ENCODE results near the gene C20orf202. TPM values are rescaled to one million over a fixed set of nuclear protein-coding genes. Genes with fewer than 3 reads are reported as not detected.

C20orf202 gene
- total RNA-seq, 1 experiment from 2014 or later: 0.22 TPM

DNA sequence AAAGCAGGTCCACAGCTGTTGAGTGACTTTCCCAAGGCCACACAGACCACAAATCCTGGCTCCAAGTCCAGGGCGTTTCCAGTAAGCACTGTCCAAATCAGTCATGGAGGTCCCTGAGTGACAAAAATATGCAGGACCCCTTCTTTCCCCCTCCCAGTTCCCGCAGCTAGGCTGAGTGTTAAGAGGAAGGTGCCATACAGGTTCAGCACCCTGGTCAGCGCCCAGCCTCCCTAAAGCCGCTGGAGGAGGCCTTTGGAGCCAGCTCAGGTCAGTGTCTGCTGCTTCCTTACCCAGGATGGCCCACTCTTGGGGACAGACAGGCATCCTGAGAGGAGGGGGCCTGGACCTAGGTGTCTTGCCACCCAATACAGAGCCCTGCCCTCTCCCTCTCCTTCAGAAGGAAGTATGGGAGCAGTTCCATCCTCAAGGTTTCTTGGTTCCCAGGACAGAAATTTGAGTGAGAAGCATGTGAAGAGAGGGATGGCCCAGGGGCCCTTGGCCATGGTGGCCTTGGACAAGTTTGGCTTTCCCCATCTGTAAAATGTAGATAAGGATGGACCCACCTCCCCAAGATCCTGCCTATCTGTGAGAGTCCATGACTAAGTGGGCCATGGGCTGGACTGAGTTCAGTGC is 31.7 kb upstream of the C20orf202 start (continued):
- TF ChIP-seq, protein P1, sequence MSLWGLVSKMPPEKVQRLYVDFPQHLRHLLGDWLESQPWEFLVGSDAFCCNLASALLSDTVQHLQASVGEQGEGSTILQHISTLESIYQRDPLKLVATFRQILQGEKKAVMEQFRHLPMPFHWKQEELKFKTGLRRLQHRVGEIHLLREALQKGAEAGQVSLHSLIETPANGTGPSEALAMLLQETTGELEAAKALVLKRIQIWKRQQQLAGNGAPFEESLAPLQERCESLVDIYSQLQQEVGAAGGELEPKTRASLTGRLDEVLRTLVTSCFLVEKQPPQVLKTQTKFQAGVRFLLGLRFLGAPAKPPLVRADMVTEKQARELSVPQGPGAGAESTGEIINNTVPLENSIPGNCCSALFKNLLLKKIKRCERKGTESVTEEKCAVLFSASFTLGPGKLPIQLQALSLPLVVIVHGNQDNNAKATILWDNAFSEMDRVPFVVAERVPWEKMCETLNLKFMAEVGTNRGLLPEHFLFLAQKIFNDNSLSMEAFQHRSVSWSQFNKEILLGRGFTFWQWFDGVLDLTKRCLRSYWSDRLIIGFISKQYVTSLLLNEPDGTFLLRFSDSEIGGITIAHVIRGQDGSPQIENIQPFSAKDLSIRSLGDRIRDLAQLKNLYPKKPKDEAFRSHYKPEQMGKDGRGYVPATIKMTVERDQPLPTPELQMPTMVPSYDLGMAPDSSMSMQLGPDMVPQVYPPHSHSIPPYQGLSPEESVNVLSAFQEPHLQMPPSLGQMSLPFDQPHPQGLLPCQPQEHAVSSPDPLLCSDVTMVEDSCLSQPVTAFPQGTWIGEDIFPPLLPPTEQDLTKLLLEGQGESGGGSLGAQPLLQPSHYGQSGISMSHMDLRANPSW (CRISPR knock-in tag; conservative IDR thresholded peaks at IDR 0.05; ENCODE audit: low read depth): no peak
- no peak for TF ChIP-seq OVOL2 (CRISPR knock-in tag; IDR thresholded peaks at IDR 0.05; ENCODE audit: borderline replicate concordance)
- no peak for TF ChIP-seq GRHL2 (CRISPR knock-in tag; IDR thresholded peaks at IDR 0.05; ENCODE audit: insufficient replicate concordance, severe bottlenecking)
- TF ChIP-seq CREM (CRISPR knock-in tag; IDR thresholded peaks at IDR 0.05): 0 out of 2 replicates have a peak, but pooled peaks have one; percentile 31
- TF ChIP-seq, protein P2, sequence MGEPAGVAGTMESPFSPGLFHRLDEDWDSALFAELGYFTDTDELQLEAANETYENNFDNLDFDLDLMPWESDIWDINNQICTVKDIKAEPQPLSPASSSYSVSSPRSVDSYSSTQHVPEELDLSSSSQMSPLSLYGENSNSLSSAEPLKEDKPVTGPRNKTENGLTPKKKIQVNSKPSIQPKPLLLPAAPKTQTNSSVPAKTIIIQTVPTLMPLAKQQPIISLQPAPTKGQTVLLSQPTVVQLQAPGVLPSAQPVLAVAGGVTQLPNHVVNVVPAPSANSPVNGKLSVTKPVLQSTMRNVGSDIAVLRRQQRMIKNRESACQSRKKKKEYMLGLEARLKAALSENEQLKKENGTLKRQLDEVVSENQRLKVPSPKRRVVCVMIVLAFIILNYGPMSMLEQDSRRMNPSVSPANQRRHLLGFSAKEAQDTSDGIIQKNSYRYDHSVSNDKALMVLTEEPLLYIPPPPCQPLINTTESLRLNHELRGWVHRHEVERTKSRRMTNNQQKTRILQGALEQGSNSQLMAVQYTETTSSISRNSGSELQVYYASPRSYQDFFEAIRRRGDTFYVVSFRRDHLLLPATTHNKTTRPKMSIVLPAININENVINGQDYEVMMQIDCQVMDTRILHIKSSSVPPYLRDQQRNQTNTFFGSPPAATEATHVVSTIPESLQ (CRISPR knock-in tag; IDR thresholded peaks at IDR 0.05): no peak
- TF ChIP-seq, protein P3, sequence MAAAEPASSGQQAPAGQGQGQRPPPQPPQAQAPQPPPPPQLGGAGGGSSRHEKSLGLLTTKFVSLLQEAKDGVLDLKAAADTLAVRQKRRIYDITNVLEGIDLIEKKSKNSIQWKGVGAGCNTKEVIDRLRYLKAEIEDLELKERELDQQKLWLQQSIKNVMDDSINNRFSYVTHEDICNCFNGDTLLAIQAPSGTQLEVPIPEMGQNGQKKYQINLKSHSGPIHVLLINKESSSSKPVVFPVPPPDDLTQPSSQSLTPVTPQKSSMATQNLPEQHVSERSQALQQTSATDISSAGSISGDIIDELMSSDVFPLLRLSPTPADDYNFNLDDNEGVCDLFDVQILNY (CRISPR knock-in tag; IDR thresholded peaks at IDR 0.05): no peak
- TF ChIP-seq, protein P4, sequence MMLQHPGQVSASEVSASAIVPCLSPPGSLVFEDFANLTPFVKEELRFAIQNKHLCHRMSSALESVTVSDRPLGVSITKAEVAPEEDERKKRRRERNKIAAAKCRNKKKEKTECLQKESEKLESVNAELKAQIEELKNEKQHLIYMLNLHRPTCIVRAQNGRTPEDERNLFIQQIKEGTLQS (CRISPR knock-in tag; conservative IDR thresholded peaks at IDR 0.05): no peak
- TF ChIP-seq TEAD4 (CRISPR knock-in tag; IDR thresholded peaks at IDR 0.05): 0 out of 2 replicates have a peak, but pooled peaks have one; percentile 35
- TF ChIP-seq ZNF396 (CRISPR knock-in tag; IDR thresholded peaks at IDR 0.05; ENCODE audit: borderline replicate concordance): no peak
- TF ChIP-seq NR3C1 (CRISPR knock-in tag; conservative IDR thresholded peaks at IDR 0.05; ENCODE audit: low read depth): no peak
- TF ChIP-seq, protein P5, sequence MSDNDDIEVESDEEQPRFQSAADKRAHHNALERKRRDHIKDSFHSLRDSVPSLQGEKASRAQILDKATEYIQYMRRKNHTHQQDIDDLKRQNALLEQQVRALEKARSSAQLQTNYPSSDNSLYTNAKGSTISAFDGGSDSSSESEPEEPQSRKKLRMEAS (CRISPR knock-in tag; IDR thresholded peaks at IDR 0.05): 0 out of 2 replicates have a peak, but pooled peaks have one; percentile 22
- TF ChIP-seq, protein P6, sequence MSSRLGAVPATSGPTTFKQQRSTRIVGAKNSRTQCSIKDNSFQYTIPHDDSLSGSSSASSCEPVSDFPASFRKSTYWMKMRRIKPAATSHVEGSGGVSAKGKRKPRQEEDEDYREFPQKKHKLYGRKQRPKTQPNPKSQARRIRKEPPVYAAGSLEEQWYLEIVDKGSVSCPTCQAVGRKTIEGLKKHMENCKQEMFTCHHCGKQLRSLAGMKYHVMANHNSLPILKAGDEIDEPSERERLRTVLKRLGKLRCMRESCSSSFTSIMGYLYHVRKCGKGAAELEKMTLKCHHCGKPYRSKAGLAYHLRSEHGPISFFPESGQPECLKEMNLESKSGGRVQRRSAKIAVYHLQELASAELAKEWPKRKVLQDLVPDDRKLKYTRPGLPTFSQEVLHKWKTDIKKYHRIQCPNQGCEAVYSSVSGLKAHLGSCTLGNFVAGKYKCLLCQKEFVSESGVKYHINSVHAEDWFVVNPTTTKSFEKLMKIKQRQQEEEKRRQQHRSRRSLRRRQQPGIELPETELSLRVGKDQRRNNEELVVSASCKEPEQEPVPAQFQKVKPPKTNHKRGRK (CRISPR knock-in tag; IDR thresholded peaks at IDR 0.05; ENCODE audit: borderline replicate concordance): no peak
- 0 out of 2 replicates have a peak, but pooled peaks have one; percentile 27 for TF ChIP-seq ZNF219 (CRISPR knock-in tag; IDR thresholded peaks at IDR 0.05; ENCODE audit: borderline replicate concordance)
- TF ChIP-seq FOXP1 (CRISPR knock-in tag; IDR thresholded peaks at IDR 0.05; ENCODE audit: borderline replicate concordance): peak; percentile 69; the same call in 1 of the 2 replicates
- TF ChIP-seq, protein P7, sequence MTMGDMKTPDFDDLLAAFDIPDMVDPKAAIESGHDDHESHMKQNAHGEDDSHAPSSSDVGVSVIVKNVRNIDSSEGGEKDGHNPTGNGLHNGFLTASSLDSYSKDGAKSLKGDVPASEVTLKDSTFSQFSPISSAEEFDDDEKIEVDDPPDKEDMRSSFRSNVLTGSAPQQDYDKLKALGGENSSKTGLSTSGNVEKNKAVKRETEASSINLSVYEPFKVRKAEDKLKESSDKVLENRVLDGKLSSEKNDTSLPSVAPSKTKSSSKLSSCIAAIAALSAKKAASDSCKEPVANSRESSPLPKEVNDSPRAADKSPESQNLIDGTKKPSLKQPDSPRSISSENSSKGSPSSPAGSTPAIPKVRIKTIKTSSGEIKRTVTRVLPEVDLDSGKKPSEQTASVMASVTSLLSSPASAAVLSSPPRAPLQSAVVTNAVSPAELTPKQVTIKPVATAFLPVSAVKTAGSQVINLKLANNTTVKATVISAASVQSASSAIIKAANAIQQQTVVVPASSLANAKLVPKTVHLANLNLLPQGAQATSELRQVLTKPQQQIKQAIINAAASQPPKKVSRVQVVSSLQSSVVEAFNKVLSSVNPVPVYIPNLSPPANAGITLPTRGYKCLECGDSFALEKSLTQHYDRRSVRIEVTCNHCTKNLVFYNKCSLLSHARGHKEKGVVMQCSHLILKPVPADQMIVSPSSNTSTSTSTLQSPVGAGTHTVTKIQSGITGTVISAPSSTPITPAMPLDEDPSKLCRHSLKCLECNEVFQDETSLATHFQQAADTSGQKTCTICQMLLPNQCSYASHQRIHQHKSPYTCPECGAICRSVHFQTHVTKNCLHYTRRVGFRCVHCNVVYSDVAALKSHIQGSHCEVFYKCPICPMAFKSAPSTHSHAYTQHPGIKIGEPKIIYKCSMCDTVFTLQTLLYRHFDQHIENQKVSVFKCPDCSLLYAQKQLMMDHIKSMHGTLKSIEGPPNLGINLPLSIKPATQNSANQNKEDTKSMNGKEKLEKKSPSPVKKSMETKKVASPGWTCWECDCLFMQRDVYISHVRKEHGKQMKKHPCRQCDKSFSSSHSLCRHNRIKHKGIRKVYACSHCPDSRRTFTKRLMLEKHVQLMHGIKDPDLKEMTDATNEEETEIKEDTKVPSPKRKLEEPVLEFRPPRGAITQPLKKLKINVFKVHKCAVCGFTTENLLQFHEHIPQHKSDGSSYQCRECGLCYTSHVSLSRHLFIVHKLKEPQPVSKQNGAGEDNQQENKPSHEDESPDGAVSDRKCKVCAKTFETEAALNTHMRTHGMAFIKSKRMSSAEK (CRISPR knock-in tag; IDR thresholded peaks at IDR 0.05; ENCODE audit: borderline replicate concordance): no peak
- TF ChIP-seq, protein P8, sequence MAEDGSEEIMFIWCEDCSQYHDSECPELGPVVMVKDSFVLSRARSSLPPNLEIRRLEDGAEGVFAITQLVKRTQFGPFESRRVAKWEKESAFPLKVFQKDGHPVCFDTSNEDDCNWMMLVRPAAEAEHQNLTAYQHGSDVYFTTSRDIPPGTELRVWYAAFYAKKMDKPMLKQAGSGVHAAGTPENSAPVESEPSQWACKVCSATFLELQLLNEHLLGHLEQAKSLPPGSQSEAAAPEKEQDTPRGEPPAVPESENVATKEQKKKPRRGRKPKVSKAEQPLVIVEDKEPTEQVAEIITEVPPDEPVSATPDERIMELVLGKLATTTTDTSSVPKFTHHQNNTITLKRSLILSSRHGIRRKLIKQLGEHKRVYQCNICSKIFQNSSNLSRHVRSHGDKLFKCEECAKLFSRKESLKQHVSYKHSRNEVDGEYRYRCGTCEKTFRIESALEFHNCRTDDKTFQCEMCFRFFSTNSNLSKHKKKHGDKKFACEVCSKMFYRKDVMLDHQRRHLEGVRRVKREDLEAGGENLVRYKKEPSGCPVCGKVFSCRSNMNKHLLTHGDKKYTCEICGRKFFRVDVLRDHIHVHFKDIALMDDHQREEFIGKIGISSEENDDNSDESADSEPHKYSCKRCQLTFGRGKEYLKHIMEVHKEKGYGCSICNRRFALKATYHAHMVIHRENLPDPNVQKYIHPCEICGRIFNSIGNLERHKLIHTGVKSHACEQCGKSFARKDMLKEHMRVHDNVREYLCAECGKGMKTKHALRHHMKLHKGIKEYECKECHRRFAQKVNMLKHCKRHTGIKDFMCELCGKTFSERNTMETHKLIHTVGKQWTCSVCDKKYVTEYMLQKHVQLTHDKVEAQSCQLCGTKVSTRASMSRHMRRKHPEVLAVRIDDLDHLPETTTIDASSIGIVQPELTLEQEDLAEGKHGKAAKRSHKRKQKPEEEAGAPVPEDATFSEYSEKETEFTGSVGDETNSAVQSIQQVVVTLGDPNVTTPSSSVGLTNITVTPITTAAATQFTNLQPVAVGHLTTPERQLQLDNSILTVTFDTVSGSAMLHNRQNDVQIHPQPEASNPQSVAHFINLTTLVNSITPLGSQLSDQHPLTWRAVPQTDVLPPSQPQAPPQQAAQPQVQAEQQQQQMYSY (CRISPR knock-in tag; IDR thresholded peaks at IDR 0.05): no peak
- TF ChIP-seq, protein P9, sequence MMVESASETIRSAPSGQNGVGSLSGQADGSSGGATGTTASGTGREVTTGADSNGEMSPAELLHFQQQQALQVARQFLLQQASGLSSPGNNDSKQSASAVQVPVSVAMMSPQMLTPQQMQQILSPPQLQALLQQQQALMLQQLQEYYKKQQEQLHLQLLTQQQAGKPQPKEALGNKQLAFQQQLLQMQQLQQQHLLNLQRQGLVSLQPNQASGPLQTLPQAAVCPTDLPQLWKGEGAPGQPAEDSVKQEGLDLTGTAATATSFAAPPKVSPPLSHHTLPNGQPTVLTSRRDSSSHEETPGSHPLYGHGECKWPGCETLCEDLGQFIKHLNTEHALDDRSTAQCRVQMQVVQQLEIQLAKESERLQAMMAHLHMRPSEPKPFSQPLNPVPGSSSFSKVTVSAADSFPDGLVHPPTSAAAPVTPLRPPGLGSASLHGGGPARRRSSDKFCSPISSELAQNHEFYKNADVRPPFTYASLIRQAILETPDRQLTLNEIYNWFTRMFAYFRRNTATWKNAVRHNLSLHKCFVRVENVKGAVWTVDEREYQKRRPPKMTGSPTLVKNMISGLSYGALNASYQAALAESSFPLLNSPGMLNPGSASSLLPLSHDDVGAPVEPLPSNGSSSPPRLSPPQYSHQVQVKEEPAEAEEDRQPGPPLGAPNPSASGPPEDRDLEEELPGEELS (CRISPR knock-in tag; IDR thresholded peaks at IDR 0.05): 0 out of 2 replicates have a peak, but pooled peaks have one; percentile 43
- no peak for TF ChIP-seq ZNF232 (CRISPR knock-in tag; IDR thresholded peaks at IDR 0.05)

Measured in WTC11 (cell line).